Activated CD8-positive, alpha-beta memory T cell treated with anti-CD3 and anti-CD28 coated beads, Interleukin-2, amount 50 U/mL, for 48 hours (primary cell): ENCODE measurements around the gene SREBF1.

ENCODE experiments used
- DNase-seq: peaks from one replicate; pipeline ENCODE4 v3.0.0-alpha.2; 2020

The SREBF1 gene

GRCh38 chr17:17792037-17792550 is 44.7 kb downstream of the SREBF1 start:
- DNase-seq = no peak

DNA sequence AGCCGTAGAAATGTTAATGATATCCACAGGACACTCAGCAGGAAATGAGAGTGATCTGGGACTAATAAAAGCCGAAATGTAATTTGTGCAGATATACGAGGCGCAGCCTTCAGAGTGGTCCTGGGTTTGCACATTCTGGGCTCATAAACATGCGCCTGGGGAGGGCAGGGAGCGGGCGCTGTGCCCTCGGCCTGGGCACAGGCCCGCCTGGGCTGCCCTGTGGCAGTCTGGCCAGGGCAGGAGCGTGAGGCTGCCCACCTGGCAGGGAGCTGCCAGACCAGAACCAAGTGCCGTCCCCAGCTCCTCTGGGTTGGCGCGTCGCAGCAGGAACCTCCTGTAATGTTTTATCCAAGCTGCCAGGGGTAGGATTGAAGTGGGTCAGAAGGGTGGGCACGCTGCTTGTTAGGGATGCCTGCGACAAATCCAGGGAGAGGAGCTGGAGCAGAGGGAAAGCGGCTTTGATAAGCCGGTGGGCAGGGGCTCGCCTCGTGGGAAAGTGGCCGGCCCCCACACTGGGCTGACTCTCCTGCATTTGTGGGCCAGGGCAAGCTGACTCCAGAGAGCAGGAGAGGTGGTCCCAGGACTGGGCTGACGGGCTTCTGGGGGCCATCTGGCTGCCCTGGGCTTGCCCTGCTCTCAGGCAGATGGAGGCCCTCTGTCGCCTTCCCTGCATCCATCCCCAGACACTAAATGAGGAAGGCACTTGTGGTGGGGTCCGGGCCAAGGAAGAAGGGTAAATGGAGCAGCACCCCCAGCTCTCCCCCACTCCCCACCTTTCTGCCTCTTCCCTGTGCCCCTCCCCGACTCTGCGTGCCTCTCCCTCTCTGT is 45.9 kb downstream of the SREBF1 start:
- no peak for DNase-seq

DNA sequence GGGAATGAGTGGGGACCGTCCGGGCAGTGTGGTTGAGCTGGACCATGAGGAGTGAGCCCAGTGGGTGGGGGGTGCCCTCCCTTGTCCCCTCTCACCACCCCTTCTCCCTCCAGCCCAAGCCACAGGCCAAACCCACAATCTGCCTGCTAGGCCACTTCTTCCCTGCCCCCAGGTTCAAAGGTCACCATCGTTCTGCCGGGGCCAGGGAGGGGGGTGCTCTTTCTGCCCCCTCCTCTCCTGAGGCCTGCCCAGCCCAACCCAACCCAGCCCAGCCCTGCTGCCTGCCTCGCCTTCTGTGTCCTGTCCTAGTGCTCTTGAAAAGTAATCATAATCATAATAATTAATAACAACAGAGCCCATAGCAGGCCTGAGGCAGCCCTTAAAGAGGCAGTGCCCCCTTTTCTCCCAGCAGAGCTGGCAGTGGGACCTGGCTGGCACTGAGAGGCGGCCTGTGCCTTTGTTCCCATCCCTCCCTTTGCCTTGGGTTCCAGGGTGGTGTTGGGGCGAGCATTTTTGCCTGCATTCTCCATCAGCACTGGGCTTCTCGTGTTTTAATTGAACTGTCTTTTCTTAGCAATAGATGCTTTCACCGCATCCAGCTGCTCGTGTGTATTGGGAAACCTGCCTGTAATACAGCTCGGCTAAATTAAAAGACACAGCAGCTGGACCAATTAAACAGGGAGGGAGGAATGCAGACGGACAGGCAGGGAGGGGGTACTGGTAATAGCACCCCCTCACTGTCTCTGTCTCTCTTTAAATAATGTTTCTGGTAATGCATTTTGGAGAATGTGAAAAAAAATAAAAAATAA is 46.8 kb downstream of the SREBF1 start:
- DNase-seq = no peak

DNA sequence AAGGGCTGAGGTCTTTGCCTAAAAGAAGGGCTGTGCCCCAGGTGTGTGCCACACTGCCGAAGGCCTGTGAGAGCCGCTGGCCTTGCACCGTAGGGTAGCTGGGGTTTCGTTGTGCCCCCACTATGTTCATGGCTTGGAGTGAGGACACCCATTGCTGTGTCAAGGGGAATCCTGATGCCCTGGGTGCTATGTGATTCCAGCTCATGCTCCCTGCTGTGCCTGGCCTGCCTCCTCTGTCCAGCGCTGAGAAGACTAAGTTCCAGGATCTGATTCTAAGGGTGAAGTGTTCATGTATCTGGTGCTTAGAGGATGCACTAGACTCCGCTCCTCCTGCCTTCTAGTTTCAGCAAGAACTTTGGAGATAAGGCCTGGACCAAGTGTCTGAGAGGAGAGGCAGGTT is 47.4 kb downstream of the SREBF1 start:
- no peak for DNase-seq

- no peak for DNase-seq
Observed at GRCh38 chr17:17788967-17789366, 47.8 kb downstream of the SREBF1 start.

DNA sequence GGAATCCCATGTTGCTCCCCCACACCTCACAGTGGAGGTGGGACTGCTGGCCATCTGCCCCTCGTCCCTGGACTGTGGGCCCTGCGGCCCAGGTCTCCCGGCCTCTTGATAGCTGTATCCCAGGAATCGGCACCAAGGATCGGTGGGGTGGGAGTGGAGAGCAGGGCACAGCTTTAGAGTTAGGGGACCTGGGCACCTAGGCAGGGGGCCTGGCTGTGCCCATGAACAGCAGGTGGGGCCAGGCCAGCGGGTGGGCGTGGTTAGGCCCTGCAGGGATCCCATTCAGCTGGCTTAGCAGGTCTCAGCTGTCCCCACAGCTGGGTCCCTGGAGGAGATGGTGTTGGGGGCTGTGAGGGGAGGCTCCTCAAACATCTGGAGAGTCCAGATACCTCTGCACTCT is 49.2 kb downstream of the SREBF1 start:
- no peak for DNase-seq

GRCh38 chr17:17786998-17787397 is 49.8 kb downstream of the SREBF1 start:
- no peak for DNase-seq

DNA sequence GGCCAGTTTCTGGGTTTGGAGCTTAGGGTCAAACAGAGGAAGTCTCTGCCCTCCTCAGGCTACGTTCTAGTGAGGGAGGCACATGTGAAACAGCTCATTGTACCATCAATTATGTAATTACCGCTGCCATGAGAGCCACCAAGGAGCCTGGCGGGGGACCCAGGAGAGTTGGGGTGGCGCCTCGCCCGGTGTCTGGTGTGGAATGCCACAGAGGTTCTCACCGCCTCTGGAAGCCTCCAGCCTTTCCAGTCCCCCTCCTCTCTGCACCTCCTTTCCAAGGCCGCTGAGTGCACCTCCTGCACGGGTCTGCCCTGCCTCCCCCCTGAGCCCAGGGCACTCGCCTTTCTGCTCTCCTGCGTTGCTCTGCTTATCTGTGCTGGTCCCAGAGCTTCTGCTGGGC is 51.4 kb downstream of the SREBF1 start:
- DNase-seq = no peak

DNA sequence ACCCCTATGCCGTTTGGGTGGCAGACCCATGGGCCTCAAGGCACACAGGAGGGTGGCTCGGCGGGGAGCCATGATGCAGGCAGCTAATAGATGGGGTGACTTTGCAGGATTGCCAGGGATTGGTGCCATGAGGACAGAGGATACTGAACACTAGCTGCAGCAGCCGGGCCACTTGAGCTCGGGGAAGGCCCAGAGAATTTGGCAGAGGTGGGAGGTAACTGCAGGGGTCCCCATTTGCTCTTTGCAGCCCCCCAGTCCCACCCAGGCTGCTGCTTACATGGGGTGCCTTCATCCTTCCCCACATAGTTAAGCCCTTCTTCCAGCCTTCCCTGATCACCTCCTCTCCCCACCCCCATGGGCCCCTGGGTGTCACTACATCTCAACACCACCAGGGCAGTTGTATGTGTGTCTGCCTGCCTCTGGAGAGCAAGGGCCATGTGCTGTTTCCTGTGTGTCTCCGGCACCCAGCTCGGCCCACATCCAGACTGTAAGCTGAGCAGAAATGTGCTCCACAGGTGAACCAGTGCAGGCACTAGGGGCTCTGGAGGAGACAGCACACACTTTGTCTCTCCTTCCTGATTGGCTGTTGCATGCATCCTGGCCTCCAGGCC is 52.0 kb downstream of the SREBF1 start:
- no peak for DNase-seq

DNA sequence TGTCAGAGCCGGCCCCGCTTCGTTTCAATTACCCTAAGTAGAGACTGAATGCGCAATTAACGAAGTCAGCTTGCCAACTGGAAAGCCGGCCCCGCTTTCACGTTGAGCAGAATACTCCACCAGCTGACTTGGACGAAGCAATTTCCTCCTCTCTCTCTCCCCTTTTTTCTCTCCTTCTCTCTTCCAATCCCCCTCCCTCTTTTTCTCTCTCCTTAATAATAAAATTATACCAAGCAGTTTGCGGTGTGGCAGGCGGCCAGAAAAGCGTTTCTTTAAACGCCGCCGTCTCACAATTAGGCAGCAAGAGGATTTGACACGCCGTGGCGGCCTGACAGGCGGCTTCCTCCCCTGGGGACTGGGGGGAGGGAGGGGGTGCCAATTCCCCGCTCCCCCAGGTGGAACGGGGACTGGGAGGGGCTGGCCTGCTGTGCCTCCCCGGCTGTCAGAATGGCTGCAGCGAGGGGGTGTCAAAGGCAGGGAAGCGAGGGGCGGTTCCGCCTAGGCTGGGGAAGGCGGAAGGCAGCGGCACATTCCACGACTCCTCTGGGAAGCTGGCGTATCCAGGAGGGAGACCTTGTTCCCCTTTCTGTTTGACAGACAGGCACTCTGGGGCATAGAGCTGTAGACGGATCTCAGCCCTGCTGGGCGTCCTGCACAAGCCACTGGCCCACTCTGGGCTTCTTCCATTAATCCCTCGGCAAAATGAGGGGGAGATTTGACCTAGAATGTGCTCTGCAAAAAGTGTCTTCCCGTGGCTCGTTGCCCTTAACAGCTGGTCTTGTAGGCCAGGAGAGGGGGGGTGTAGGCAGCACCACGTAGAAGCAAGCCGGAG is 52.7 kb downstream of the SREBF1 start:
- DNase-seq = no peak

DNA sequence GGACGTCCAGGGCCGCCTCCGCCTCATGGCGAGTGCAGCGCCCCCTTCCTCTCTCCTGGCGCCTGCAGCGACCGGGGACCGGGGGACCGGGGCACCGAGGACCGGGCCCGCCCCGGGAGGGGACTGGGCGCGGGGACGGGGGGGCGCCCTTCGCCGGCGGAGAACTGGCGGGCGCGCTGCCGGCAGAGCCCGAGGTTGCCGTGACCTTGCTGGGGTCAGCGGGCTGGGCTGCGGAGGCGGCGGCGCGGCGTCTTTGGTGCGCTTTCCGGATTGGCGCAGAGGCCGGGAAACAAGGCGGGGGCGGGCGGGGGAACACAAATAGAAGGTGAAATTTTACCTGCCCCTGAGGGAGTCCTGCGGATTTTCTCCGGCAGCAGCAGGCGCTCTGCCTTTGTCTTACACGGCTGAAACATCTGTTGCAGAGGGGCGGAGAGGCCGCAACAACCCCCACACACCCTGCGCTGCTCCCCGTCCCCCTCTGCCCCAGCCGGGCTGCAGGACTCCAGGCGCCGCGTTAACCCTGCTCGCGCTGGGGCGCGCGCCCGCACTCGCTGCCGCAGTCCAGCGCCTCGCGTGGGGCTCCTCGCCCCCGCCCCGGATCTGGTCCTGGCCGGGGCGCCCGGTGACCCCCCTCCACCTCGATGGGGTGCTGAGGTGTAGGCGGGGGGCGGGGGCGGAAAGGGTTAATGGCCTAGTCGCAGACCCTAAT is 53.5 kb downstream of the SREBF1 start:
- peak; percentile 77 for DNase-seq

DNA sequence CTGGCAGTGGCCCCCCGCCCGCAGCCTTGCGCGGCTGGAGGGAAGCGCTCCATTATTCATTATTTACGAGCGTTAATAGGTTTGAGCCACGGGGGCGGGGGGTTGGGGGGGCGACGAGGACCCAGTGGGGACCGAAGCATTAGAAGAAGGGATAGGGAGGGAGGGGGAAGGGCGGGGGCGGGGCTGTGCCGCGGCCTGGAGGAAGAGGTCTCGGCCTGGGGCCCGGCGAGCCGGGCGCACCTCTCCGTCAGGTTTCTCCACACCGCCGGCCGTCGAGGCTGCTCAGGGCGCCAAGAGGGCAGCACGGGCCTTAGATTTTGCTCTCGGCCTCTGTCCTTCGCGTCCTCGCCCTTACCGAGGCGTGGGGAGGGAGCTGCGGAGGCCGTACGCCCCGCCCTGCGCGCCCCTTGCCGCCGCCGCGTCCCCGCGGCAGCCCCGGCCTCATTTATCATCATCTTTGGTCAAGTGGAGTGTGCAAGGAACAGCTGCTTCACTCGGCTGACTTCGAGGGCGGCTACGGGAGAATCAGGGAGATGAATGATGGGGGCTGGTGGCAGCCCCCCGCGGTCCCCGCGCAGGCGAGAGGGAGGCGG is 54.2 kb downstream of the SREBF1 start:
- no peak for DNase-seq

- DNase-seq = no peak
Observed at GRCh38 chr17:17781591-17782496, 54.9 kb downstream of the SREBF1 start.

GRCh38 chr17:17780922-17781590 is 55.7 kb downstream of the SREBF1 start:
- no peak for DNase-seq

GRCh38 chr17:17779015-17779611 is 57.7 kb downstream of the SREBF1 start:
- no peak for DNase-seq

- no peak for DNase-seq
Observed at GRCh38 chr17:17778308-17779014, 58.3 kb downstream of the SREBF1 start.

DNA sequence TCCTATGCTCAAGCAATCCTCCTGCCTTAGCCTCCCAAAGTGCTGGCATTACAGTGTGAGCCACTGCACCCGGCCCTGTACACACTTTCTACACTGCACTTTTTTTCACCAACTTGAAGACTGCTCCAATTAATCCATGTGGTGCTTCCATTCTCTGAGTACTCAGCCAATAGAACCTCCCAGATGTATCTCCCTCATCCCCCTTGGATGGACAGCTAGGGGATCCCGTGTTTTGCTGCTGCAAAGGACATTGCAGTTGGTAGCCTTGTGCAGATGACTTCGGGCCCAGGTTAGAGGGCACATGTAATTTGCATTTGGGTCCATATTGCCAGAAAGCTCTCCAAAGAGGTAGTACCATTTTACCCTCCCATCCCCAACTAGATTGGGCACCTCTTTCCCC is 59.9 kb downstream of the SREBF1 start:
- no peak for DNase-seq

DNA sequence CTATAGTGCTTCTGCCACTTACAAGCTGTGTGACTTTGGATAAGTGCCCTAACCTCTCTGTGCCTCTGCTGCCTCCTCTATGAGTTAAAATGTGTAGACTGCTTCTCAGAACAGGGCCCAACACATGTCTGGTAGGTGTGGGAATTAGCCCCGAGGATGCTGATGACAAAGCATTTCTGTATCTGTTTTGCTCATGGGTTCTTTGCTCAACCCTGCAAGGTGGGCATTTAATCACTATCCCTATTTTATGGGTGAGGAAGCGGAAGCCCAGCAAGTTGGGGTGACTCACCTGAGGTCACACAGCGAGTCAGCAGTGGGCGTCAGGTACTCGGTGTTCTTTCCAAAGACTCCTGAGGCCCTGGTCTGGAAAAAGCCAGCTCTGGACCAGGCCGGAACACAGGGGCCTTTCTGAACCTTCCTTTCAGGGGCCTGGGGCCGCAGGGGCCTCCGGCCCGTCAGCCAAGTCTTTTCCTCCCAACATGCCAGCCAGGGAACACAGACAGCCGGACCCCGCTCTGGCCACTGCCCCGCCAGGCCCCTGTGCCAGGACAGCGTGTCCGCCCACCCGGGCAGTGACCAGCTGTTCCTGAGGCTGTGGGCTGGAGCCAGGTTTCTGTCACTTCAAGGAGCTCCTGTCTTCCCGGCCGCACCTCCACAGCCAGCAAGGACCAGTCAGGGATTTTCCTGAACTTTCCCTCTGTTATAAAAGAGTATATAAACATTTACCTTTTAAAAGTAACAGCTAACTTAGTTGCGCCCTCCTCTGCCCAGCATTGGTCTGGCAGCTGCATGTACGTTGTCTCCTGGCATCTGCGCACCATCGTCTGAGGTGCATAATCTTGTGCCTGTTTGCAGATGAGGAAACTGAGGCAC is 62.5 kb downstream of the SREBF1 start:
- DNase-seq = no peak
